A673 (cell line): Measurements from ENCODE around the gene CD9.

ENCODE experiments used
- EZH2 ChIP-seq: fragments of 200-600 bp; sonication (generic); IDR thresholded peaks from 2 replicates; pipeline ENCODE4 v1.6.1; 2017; ENCODE audit warnings: borderline replicate concordance, low read depth, mild to moderate bottlenecking, mixed read lengths, antibody characterized with exemption, low read length; ENCODE audit not compliant: poor library complexity, severe bottlenecking
- TF ChIP-seq, protein P1 (sequence below): fragments of 300-800, 200-600 bp; sonication (generic); conservative IDR thresholded peaks from 2 replicates; pipeline ENCODE4 v1.5.1; 2017; ENCODE audit warnings: low read depth, mild to moderate bottlenecking, antibody characterized with exemption, low read length, moderate library complexity, mixed read lengths

DNA sequence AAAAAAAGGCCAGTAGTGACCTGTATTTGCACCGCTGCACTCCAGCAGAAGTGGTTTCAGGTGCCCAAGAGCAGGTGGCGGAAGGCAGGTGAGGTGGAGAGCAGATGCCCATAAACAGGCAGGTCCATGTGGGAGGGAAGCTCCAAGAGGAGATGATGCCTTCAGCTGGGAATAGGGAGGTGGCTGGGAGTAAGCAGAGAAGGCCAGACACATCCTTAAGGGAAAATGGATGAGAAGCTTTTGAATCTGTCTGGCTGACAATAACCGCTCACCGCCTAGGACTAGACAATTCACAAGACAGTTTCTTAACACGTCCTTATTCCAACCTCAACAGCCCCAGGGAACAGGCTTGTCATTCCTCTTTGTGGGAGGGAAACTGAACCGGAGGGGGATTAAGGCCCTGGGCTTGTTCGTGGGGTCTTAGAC is 66.4 kb downstream of the CD9 start:
- TF ChIP-seq, protein P1, sequence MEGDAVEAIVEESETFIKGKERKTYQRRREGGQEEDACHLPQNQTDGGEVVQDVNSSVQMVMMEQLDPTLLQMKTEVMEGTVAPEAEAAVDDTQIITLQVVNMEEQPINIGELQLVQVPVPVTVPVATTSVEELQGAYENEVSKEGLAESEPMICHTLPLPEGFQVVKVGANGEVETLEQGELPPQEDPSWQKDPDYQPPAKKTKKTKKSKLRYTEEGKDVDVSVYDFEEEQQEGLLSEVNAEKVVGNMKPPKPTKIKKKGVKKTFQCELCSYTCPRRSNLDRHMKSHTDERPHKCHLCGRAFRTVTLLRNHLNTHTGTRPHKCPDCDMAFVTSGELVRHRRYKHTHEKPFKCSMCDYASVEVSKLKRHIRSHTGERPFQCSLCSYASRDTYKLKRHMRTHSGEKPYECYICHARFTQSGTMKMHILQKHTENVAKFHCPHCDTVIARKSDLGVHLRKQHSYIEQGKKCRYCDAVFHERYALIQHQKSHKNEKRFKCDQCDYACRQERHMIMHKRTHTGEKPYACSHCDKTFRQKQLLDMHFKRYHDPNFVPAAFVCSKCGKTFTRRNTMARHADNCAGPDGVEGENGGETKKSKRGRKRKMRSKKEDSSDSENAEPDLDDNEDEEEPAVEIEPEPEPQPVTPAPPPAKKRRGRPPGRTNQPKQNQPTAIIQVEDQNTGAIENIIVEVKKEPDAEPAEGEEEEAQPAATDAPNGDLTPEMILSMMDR = no peak
- no peak for TF ChIP-seq EZH2
